HepG2 (cell line): Measurements from ENCODE around the gene GLDN. TPM values are rescaled to one million over a fixed set of nuclear protein-coding genes. Genes with fewer than 3 reads are reported as not detected.

Experiments used
- ARID2 ChIP-seq: sonication (generic); formaldehyde crosslinking; IDR thresholded peaks from 2 replicates; pipeline ENCODE4 v1.8.1; 2022; ENCODE audit warnings: mild to moderate bottlenecking, missing genetic modification reagents, borderline replicate concordance
- CBX5 ChIP-seq: sonication (generic); formaldehyde crosslinking; IDR thresholded peaks from 2 replicates; pipeline ENCODE4 v1.4.0; 2020; ENCODE audit warnings: missing genetic modification reagents, borderline replicate concordance
- FOXA1 ChIP-seq, 2 experiments: fragments of 450-650 bp in 1 of 2; sonication (generic) in 1 of 2; formaldehyde crosslinking in 1 of 2; IDR thresholded peaks; 2 replicates each; pipeline versions ENCODE4 v1.4.0 to v1.6.1; 2016 to 2020; ENCODE audit warnings: missing genetic modification reagents in 1 of 2
- MAF1 ChIP-seq: sonication (generic); formaldehyde crosslinking; IDR thresholded peaks from 2 replicates; pipeline ENCODE4 v1.5.0; 2020; ENCODE audit warnings: missing genetic modification reagents, borderline replicate concordance
- MTF1 ChIP-seq: sonication (generic); formaldehyde crosslinking; IDR thresholded peaks from 2 replicates; pipeline ENCODE4 v1.5.0; 2020; ENCODE audit warnings: missing genetic modification reagents
- MZF1 ChIP-seq: sonication (generic); formaldehyde crosslinking; IDR thresholded peaks from 2 replicates; pipeline ENCODE4 v1.8.1; 2023; ENCODE audit warnings: mild to moderate bottlenecking, missing genetic modification reagents, borderline replicate concordance
- NFRKB ChIP-seq: fragments of 450-650 bp; IDR thresholded peaks from 2 replicates; pipeline ENCODE4 v1.6.1; 2017
- PHF20 ChIP-seq: sonication (generic); formaldehyde crosslinking; IDR thresholded peaks from 2 replicates; pipeline ENCODE4 v1.5.0; 2020; ENCODE audit warnings: mild to moderate bottlenecking, missing genetic modification reagents
- STAG1 ChIP-seq: sonication (generic); formaldehyde crosslinking; IDR thresholded peaks from 2 replicates; pipeline ENCODE4 v1.4.0; 2020; ENCODE audit warnings: missing genetic modification reagents
- TBX3 ChIP-seq: fragments of 450-650 bp; IDR thresholded peaks from 2 replicates; pipeline ENCODE4 v1.6.1; 2017; ENCODE audit warnings: antibody characterized with exemption, mild to moderate bottlenecking, inconsistent platforms, borderline replicate concordance
- TCF12 ChIP-seq, 2 experiments: fragments of 450-650 bp in 1 of 2; sonication (generic) in 1 of 2; formaldehyde crosslinking in 1 of 2; IDR thresholded peaks; 2 replicates each; pipeline versions ENCODE4 v1.6.1 to v1.8.0; 2017 to 2022; ENCODE audit warnings: antibody characterized with exemption in 1 of 2, mild to moderate bottlenecking in 1 of 2, missing genetic modification reagents in 1 of 2, moderate library complexity in 1 of 2
- THAP11 ChIP-seq: IDR thresholded peaks from 2 replicates; pipeline ENCODE4 v1.6.1; 2016; ENCODE audit warnings: missing biosample characterization, missing genetic modification reagents
- ZFP62 ChIP-seq: sonication (generic); formaldehyde crosslinking; IDR thresholded peaks from 2 replicates; pipeline ENCODE4 v1.4.0; 2020; ENCODE audit warnings: missing genetic modification reagents
- ZNF12 ChIP-seq: sonication (generic); formaldehyde crosslinking; IDR thresholded peaks from 2 replicates; pipeline ENCODE4 v1.5.0; 2020; ENCODE audit warnings: missing genetic modification reagents
- ZNF24 ChIP-seq: fragments of 450-650 bp; IDR thresholded peaks from 2 replicates; pipeline ENCODE4 v1.6.1; 2017; ENCODE audit warnings: antibody characterized with exemption, mild to moderate bottlenecking
- polyA plus RNA-seq, 8 experiments: library from polyadenylated mRNA; depleted of rRNA in 3 of 8; stranded (reverse) in 7 of 8; unstranded in 1 of 8; fragments of >200 nt; fragmentation: Illumina TruSeq in 4 of 8; extraction: Trizol in 4 of 8; gene quantifications; 2 replicates each; pipeline versions ENCODE4 v1.2.1 to v1.2.3, GENCODE V29; 2011 to 2016; ENCODE audit warnings: low read depth in 4 of 8, missing spikeins in 1 of 8, mixed read lengths in 1 of 8; ENCODE audit not compliant: insufficient read depth in 1 of 8
- total RNA-seq, 5 experiments: library from RNA; depleted of rRNA; stranded (reverse); fragments of >200 nt; fragmentation: Illumina TruSeq; extraction: Trizol; gene quantifications; 2 replicates each; pipeline ENCODE4 v1.2.3, GENCODE V29; 2016; ENCODE audit warnings: low read depth in 1 of 5
- TF ChIP-seq, protein P1 (sequence below): sonication (generic); formaldehyde crosslinking; IDR thresholded peaks from 2 replicates; pipeline ENCODE4 v1.4.0; 2020; ENCODE audit warnings: missing genetic modification reagents, borderline replicate concordance
- TF ChIP-seq, protein P2 (sequence below): sonication (generic); formaldehyde crosslinking; IDR thresholded peaks from 2 replicates; pipeline ENCODE4 v1.4.0; 2020; ENCODE audit warnings: missing genetic modification reagents, mild to moderate bottlenecking, borderline replicate concordance
- TF ChIP-seq, protein P3 (sequence below): sonication (generic); formaldehyde crosslinking; IDR thresholded peaks from 2 replicates; pipeline ENCODE4 v1.5.0; 2020; ENCODE audit warnings: missing genetic modification reagents, mild to moderate bottlenecking, borderline replicate concordance
- TF ChIP-seq, protein P4 (sequence below): sonication (generic); formaldehyde crosslinking; IDR thresholded peaks from 2 replicates; pipeline ENCODE4 v1.4.0; 2020; ENCODE audit warnings: missing genetic modification reagents, borderline replicate concordance

Gene GLDN
- total and polyA plus RNA-seq, 2 of the 13 experiments (the other 11 are each of a cell fraction or from before 2014, with no cell fraction given) = 0.86 to 1.0 TPM

GRCh38 chr15:51318382-51319150 is 22.9 kb upstream of the GLDN start (continued):
- no peak for TF ChIP-seq MZF1
- no peak for TF ChIP-seq ZFP62 (CRISPR knock-in tag)
- no peak for TF ChIP-seq FOXA1 (IDR thresholded peaks at IDR 0.05)
- no peak for TF ChIP-seq FOXA1 (CRISPR knock-in tag; IDR thresholded peaks at IDR 0.05)
- TF ChIP-seq ZNF24 = no peak
- no peak for TF ChIP-seq CBX5 (CRISPR knock-in tag)
- TF ChIP-seq, protein P1, sequence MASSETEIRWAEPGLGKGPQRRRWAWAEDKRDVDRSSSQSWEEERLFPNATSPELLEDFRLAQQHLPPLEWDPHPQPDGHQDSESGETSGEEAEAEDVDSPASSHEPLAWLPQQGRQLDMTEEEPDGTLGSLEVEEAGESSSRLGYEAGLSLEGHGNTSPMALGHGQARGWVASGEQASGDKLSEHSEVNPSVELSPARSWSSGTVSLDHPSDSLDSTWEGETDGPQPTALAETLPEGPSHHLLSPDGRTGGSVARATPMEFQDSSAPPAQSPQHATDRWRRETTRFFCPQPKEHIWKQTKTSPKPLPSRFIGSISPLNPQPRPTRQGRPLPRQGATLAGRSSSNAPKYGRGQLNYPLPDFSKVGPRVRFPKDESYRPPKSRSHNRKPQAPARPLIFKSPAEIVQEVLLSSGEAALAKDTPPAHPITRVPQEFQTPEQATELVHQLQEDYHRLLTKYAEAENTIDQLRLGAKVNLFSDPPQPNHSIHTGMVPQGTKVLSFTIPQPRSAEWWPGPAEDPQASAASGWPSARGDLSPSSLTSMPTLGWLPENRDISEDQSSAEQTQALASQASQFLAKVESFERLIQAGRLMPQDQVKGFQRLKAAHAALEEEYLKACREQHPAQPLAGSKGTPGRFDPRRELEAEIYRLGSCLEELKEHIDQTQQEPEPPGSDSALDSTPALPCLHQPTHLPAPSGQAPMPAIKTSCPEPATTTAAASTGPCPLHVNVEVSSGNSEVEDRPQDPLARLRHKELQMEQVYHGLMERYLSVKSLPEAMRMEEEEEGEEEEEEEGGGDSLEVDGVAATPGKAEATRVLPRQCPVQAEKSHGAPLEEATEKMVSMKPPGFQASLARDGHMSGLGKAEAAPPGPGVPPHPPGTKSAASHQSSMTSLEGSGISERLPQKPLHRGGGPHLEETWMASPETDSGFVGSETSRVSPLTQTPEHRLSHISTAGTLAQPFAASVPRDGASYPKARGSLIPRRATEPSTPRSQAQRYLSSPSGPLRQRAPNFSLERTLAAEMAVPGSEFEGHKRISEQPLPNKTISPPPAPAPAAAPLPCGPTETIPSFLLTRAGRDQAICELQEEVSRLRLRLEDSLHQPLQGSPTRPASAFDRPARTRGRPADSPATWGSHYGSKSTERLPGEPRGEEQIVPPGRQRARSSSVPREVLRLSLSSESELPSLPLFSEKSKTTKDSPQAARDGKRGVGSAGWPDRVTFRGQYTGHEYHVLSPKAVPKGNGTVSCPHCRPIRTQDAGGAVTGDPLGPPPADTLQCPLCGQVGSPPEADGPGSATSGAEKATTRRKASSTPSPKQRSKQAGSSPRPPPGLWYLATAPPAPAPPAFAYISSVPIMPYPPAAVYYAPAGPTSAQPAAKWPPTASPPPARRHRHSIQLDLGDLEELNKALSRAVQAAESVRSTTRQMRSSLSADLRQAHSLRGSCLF (CRISPR knock-in tag) = no peak
- TF ChIP-seq PHF20 (CRISPR knock-in tag) = no peak
- no peak for TF ChIP-seq TCF12 (IDR thresholded peaks at IDR 0.05)
- no peak for TF ChIP-seq TCF12 (CRISPR knock-in tag; IDR thresholded peaks at IDR 0.05)
- TF ChIP-seq THAP11 (CRISPR knock-in tag) = peak; percentile 67
- TF ChIP-seq, protein P2, sequence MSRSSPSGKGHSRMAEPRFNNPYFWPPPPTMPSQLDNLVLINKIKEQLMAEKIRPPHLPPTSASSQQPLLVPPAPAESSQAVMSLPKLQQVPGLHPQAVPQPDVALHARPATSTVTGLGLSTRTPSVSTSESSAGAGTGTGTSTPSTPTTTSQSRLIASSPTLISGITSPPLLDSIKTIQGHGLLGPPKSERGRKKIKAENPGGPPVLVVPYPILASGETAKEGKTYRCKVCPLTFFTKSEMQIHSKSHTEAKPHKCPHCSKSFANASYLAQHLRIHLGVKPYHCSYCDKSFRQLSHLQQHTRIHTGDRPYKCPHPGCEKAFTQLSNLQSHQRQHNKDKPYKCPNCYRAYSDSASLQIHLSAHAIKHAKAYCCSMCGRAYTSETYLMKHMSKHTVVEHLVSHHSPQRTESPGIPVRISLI = no peak
- TF ChIP-seq MTF1 (CRISPR knock-in tag) = no peak; the same call in 1 of the 2 replicates
- TF ChIP-seq, protein P3, sequence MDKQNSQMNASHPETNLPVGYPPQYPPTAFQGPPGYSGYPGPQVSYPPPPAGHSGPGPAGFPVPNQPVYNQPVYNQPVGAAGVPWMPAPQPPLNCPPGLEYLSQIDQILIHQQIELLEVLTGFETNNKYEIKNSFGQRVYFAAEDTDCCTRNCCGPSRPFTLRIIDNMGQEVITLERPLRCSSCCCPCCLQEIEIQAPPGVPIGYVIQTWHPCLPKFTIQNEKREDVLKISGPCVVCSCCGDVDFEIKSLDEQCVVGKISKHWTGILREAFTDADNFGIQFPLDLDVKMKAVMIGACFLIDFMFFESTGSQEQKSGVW (CRISPR knock-in tag) = no peak
- TF ChIP-seq TBX3 = no peak
- no peak for TF ChIP-seq ZNF12 (CRISPR knock-in tag)
- TF ChIP-seq NFRKB = no peak
- no peak for TF ChIP-seq ARID2 (CRISPR knock-in tag)
- no peak for TF ChIP-seq STAG1 (CRISPR knock-in tag)
- TF ChIP-seq, protein P4, sequence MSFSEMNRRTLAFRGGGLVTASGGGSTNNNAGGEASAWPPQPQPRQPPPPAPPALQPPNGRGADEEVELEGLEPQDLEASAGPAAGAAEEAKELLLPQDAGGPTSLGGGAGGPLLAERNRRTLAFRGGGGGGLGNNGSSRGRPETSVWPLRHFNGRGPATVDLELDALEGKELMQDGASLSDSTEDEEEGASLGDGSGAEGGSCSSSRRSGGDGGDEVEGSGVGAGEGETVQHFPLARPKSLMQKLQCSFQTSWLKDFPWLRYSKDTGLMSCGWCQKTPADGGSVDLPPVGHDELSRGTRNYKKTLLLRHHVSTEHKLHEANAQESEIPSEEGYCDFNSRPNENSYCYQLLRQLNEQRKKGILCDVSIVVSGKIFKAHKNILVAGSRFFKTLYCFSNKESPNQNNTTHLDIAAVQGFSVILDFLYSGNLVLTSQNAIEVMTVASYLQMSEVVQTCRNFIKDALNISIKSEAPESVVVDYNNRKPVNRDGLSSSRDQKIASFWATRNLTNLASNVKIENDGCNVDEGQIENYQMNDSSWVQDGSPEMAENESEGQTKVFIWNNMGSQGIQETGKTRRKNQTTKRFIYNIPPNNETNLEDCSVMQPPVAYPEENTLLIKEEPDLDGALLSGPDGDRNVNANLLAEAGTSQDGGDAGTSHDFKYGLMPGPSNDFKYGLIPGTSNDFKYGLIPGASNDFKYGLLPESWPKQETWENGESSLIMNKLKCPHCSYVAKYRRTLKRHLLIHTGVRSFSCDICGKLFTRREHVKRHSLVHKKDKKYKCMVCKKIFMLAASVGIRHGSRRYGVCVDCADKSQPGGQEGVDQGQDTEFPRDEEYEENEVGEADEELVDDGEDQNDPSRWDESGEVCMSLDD = no peak; the same call in 1 of the 2 replicates
- no peak for TF ChIP-seq MAF1 (CRISPR knock-in tag)
